ENCODE data around the gene DUSP5.

Gene DUSP5

GRCh38 chr10:110492069-110492822, 5.5 kb upstream of the DUSP5 start:
- no CpG with 5 or more reads among the region's 5 CpGs for WGBS (ENCODE audit: insufficient coverage, insufficient read length)
- Histone ChIP-seq H3K4me1 (ENCODE audit: control insufficient read depth, insufficient read depth, low read length) (peaks cover 16% of the 10 kb centered on the region), H3K27me3 (ENCODE audit: control insufficient read depth, insufficient read depth, low read length) (no peaks in the 10 kb centered on the region; the same call in 1 of the 2 replicates), H3K36me3 (ENCODE audit: control insufficient read depth, insufficient read depth, low read length) (no peaks in the 10 kb centered on the region), H3K27ac (ENCODE audit: low read length) (no peak overlapping the region), H3K4me3 (ENCODE audit: low read length) (no peak overlapping the region), H3K9me3 (ENCODE audit: control insufficient read depth, insufficient read depth, low read length) (no peaks in the 10 kb centered on the region)
- DNase-seq (ENCODE audit: low read depth, low spot score), result no peak

- Histone ChIP-seq H3K27ac (ENCODE audit: low read length) (no peak overlapping the region), H3K4me3 (ENCODE audit: low read length) (no peak overlapping the region), H3K27me3 (ENCODE audit: control insufficient read depth, insufficient read depth, low read length) (no peaks in the 10 kb centered on the region; the same call in 1 of the 2 replicates), H3K4me1 (ENCODE audit: control insufficient read depth, insufficient read depth, low read length) (peaks cover 6% of the 10 kb centered on the region; the same call in 1 of the 2 replicates), H3K36me3 (ENCODE audit: control insufficient read depth, insufficient read depth, low read length) (no peaks in the 10 kb centered on the region), H3K9me3 (ENCODE audit: control insufficient read depth, insufficient read depth, low read length) (no peaks in the 10 kb centered on the region)
- WGBS (ENCODE audit: insufficient coverage, insufficient read length), result 100% methylated on average over 3 of the region's 11 CpGs
- no peak for DNase-seq (ENCODE audit: low read depth, low spot score)
These were observed 3.8 kb upstream of the DUSP5 start for GRCh38 chr10:110493832-110494426.

- no CpG with 5 or more reads among the region's 3 CpGs for WGBS (ENCODE audit: insufficient coverage, insufficient read length)
- Histone ChIP-seq H3K4me3 (ENCODE audit: low read length) (no peak overlapping the region), H3K4me1 (ENCODE audit: control insufficient read depth, insufficient read depth, low read length) (peaks cover 6% of the 10 kb centered on the region; the same call in 1 of the 2 replicates), H3K27me3 (ENCODE audit: control insufficient read depth, insufficient read depth, low read length) (no peaks in the 10 kb centered on the region; the same call in 1 of the 2 replicates), H3K9me3 (ENCODE audit: control insufficient read depth, insufficient read depth, low read length) (no peaks in the 10 kb centered on the region), H3K36me3 (ENCODE audit: control insufficient read depth, insufficient read depth, low read length) (no peaks in the 10 kb centered on the region), H3K27ac (ENCODE audit: low read length) (no peak overlapping the region)
- DNase-seq (ENCODE audit: low read depth, low spot score), result no peak
These were observed 3.2 kb upstream of the DUSP5 start for GRCh38 chr10:110494532-110494931.

GRCh38 chr10:110495731-110496552, 1.8 kb upstream of the DUSP5 start:
- Histone ChIP-seq H3K36me3 (ENCODE audit: control insufficient read depth, insufficient read depth, low read length) (no peaks in the 10 kb centered on the region), H3K27ac (ENCODE audit: low read length) (no peak overlapping the region), H3K4me3 (ENCODE audit: low read length) (peak overlapping the region; percentile 13; the same call in 1 of the 2 replicates), H3K27me3 (ENCODE audit: control insufficient read depth, insufficient read depth, low read length) (no peaks in the 10 kb centered on the region; the same call in 1 of the 2 replicates), H3K4me1 (ENCODE audit: control insufficient read depth, insufficient read depth, low read length) (peaks cover 9% of the 10 kb centered on the region; the same call in 1 of the 2 replicates), H3K9me3 (ENCODE audit: control insufficient read depth, insufficient read depth, low read length) (no peaks in the 10 kb centered on the region)
- DNase-seq (ENCODE audit: low read depth, low spot score), result no peak
- WGBS (ENCODE audit: insufficient coverage, insufficient read length), result no CpG with 5 or more reads among the region's 25 CpGs

GRCh38 chr10:110496553-110497437, 912 bp upstream of the DUSP5 start:
- Histone ChIP-seq H3K27ac (ENCODE audit: low read length) (no peak overlapping the region), H3K4me1 (ENCODE audit: control insufficient read depth, insufficient read depth, low read length) (peaks cover 12% of the 10 kb centered on the region; the same call in 1 of the 2 replicates), H3K9me3 (ENCODE audit: control insufficient read depth, insufficient read depth, low read length) (no peaks in the 10 kb centered on the region), H3K27me3 (ENCODE audit: control insufficient read depth, insufficient read depth, low read length) (no peaks in the 10 kb centered on the region; the same call in 1 of the 2 replicates), H3K4me3 (ENCODE audit: low read length) (peak overlapping the region; percentile 74), H3K36me3 (ENCODE audit: control insufficient read depth, insufficient read depth, low read length) (no peaks in the 10 kb centered on the region)
- WGBS (ENCODE audit: insufficient coverage, insufficient read length), result no CpG with 5 or more reads among the region's 22 CpGs
- no peak for DNase-seq (ENCODE audit: low read depth, low spot score)

- Histone ChIP-seq H3K4me1 (ENCODE audit: control insufficient read depth, insufficient read depth, low read length) (peaks cover 12% of the 10 kb centered on the region; the same call in 1 of the 2 replicates), H3K4me3 (ENCODE audit: low read length) (peak overlapping the region; percentile 74; the same call in 1 of the 2 replicates), H3K27me3 (ENCODE audit: control insufficient read depth, insufficient read depth, low read length) (no peaks in the 10 kb centered on the region; the same call in 1 of the 2 replicates), H3K27ac (ENCODE audit: low read length) (no peak overlapping the region), H3K36me3 (ENCODE audit: control insufficient read depth, insufficient read depth, low read length) (no peaks in the 10 kb centered on the region), H3K9me3 (ENCODE audit: control insufficient read depth, insufficient read depth, low read length) (no peaks in the 10 kb centered on the region)
- no CpG with 5 or more reads among the region's 107 CpGs for WGBS (ENCODE audit: insufficient coverage, insufficient read length)
- DNase-seq (ENCODE audit: low read depth, low spot score), result no peak
These were observed 627 bp downstream of the DUSP5 start for GRCh38 chr10:110498087-110498981.

GRCh38 chr10:110498982-110499795, 1.5 kb downstream of the DUSP5 start:
- Histone ChIP-seq H3K27ac (ENCODE audit: low read length) (no peak overlapping the region), H3K9me3 (ENCODE audit: control insufficient read depth, insufficient read depth, low read length) (no peaks in the 10 kb centered on the region), H3K4me3 (ENCODE audit: low read length) (peak overlapping the region; percentile 74; the same call in 1 of the 2 replicates), H3K27me3 (ENCODE audit: control insufficient read depth, insufficient read depth, low read length) (no peaks in the 10 kb centered on the region; the same call in 1 of the 2 replicates), H3K36me3 (ENCODE audit: control insufficient read depth, insufficient read depth, low read length) (no peaks in the 10 kb centered on the region), H3K4me1 (ENCODE audit: control insufficient read depth, insufficient read depth, low read length) (peaks cover 12% of the 10 kb centered on the region; the same call in 1 of the 2 replicates)
- no CpG with 5 or more reads among the region's 21 CpGs for WGBS (ENCODE audit: insufficient coverage, insufficient read length)
- DNase-seq (ENCODE audit: low read depth, low spot score), result no peak

GRCh38 chr10:110499796-110500514, 2.2 kb downstream of the DUSP5 start:
- Histone ChIP-seq H3K27me3 (ENCODE audit: control insufficient read depth, insufficient read depth, low read length) (no peaks in the 10 kb centered on the region; the same call in 1 of the 2 replicates), H3K36me3 (ENCODE audit: control insufficient read depth, insufficient read depth, low read length) (no peaks in the 10 kb centered on the region), H3K9me3 (ENCODE audit: control insufficient read depth, insufficient read depth, low read length) (no peaks in the 10 kb centered on the region), H3K4me1 (ENCODE audit: control insufficient read depth, insufficient read depth, low read length) (peaks cover 12% of the 10 kb centered on the region; the same call in 1 of the 2 replicates), H3K4me3 (ENCODE audit: low read length) (no peak overlapping the region), H3K27ac (ENCODE audit: low read length) (no peak overlapping the region)
- no CpG with 5 or more reads among the region's 9 CpGs for WGBS (ENCODE audit: insufficient coverage, insufficient read length)
- no peak for DNase-seq (ENCODE audit: low read depth, low spot score)

All from iPS DF 6.9 (cell line).